Superior temporal gyrus (tissue), 1 donor: ENCODE measurements around the gene GPR183.
A peak's percentile ranks its signal among the peaks of the same experiment; 100 is the strongest.

Source experiments
- DNase-seq: peaks from one replicate; pipeline ENCODE4 v3.0.0-alpha.2; 2016; ENCODE audit errors: extremely low spot score

GPR183 gene

DNA sequence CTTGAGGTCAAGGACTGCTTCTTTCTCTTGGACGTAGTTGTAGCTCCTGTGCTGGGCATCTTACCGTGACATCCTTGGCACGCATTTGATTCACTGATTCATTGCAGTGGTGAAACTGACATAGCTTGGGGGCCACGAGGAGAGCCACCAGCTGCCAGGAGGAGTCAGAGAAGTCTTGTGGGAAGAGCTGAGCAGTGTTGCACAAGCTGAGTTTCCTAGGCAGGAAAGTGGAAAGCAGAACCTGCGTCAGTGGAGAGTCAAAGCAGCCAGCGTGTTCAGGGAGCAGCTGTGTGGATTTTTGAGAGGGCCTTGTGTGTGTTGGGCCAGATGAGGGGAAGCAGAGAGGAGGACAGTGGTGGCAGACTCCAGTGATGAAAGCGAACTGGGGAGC, 5.3 kb upstream of the GPR183 start:
- peak; percentile 65 for DNase-seq

DNA sequence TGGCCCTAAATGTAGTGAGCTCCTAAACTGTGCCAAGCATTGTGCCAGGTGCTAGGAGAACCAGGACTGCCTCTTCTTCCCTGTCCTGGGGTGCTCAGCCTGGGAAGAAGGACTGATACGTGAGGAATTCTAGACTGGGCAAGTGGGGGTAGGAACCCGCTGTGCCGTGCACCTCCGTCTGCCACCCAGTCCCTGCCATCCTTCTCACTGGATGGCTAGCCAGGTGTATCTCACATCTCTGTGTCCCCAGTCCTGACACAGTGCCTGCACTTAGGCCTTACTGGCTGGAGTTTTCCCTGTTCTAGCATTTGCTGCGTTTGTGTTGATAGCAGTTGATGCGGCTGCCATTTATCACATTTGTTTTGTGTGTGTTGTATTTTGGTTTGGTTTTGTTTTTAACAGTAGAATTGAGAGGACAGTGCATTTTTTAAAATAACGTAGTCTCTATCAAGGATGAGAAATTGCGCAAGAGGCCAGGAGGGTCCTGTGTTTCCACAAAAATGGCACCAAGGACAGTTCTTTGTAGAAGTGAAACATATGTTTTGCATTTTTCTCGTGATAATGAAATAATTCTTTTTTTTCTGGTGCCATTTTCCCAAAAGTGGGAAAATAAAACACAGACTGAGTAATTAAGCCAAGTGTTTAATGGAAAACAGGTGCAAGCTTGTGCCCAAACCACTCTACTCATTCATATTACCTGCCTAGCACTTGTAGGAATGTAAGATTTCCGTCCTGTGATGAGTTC, 4.7 kb upstream of the GPR183 start:
- no peak for DNase-seq

DNA sequence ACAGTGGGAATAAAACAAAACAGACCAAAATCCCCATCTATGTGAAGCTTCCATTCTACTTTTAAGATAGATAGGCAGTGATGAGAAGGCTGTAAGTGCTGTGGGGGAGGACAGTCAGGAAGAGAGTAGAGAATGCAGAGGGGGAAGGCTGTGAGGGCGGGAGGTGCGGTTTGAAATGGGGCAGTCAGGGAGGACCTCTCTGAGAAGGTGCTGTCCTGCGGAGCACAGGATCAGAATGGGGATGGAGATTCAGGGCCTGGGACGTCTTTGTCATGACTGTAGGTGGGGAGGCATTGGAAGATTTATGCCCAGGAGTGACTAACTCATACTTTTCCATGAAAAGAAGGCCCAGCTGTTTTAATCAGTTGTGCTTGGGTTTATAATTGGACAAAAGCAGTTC, 3.9 kb upstream of the GPR183 start:
- no peak for DNase-seq

DNA sequence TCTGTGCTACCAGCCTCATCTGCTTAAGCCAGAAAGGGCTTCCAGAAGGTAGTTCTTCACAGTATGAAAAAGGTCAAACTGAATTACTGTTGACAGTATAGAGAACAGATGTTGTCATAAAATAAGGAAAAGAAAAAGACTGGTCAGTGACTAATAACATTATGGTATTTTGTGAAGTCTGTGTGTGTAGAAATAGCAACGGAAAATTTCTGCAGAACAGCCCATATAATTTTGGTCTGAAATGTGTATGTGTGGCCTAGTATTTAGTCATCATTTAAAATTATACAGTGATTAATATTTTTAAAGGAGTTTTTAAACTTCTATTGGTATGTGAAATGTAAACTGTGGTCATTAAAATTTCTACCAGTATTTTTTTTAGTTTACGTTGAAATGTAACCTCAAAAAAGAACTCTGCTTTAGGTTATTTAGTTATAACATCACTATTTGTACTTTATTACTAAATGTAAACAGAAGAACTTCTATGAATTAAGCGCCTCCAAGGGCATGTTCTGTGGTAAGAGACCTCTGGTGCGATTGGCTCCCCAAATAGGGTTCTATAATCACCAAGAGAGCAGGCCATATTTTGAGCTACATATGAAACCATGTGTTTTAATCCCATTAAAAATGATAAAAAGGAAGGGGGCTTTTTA, 3.3 kb upstream of the GPR183 start:
- no peak for DNase-seq

DNA sequence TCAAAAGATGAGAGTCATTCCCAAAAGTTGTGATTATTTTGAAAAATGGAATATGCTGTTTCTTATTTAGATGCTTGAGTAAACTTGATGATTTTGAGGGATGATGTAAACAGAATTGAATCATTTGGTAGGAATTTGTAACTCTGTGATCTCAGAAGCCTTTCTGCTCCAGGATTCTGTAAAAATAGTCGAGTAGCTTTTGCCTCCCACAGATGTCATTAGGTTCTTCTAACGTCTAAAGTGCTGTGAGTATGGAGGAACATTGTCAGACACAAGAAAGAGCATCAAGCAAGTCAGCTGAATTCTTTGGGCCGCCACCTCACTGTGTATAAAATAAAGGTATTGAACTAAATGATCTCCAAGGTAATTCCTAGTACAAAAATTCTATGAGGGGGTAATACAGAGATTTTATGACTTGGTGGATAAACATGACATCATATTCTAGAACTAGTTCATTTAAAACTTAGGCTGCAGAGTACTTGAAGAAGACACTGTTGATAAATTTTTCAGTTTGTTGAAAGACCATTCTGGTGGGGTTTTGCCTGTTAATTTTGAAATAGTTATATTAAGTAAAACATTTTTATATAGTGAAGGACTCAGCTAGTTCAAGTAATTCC, 1.4 kb upstream of the GPR183 start:
- no peak for DNase-seq

DNA sequence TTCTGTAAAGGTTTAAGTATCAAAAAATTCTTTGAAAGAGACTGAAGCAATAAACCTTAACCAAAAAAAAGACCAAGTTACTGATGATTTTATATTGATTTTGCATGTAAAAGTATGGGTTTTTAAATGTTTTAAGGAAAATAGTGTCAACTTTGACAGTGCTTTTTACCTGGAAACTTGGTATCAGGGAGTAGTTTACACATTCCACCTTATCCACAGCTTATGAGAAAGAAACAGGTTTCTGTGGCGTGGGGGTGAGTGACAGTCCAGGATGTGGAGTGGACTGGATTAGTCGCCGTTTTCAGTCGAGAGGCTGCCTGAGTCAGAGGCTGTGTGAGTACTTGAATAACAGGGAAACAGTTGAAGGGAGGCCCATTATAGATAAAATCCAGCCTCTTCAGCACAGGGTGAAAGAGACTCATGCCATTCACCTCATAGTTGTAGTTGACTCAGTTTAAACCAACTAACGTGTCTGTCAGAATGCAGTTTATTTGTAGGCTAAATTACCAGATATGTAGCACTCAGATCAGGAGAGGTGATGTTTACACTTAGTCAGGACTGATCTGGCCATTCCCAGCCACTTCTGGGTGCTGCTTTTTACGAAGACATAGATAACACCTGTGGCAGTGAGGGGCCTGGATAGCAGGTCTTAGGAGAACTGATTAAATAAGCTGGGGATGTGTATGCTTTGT, 595 bp upstream of the GPR183 start:
- DNase-seq = no peak

DNA sequence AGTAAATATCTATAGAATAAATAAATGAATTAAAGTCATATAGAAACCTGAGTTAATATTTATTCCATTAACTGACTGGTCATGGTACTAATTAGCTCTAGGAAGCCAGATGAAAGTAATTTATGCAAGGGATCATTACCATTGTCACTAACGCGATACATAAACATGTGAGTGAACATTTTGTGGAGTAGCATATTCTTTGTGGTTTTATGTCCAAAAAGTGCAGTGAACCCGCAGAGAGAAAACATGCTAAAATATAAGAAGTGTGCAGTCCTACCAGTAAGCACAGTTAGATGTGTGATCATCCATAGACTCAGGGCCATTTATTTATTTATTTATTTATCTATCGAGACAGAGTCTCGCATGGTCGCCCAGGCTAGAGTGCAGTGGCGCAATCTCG, 1.6 kb downstream of the GPR183 start:
- no peak for DNase-seq

DNA sequence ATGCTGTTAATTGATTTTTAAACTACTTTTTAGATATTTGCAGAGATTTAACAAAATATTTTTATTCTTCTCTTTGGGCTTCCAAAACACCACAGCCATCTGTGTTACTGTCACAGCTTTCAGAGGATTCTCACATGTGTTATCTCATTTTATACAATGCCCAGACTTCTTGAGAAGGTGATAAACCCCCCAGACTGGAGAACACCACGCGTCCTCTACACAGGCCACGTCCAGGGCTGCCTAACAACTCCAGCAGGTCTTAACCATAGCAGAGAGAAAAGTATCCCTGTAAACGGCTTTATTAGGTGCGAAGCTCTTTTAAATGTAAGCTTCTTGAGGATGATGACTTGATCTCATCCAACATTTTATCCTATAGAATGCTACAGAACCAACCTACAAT, 2.0 kb downstream of the GPR183 start:
- DNase-seq = no peak

DNA sequence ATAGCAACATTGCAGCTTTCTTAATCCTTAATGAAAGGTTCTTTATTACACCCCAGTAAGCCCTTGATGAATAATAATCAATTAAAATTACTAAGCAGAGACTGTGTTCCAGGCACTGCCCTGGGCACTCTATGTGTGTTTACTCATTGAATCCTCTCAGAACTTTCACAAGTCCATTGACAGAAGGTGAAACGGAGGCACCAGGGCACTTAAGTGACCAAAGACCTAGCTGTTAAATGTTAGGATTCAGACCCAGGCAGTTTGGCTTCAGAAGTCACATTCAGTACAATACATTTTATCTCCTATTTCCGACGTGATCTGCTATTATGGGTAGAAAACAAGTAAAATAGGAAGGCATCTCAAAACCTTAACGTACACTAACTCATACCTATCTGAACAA, 2.7 kb downstream of the GPR183 start:
- no peak for DNase-seq

DNA sequence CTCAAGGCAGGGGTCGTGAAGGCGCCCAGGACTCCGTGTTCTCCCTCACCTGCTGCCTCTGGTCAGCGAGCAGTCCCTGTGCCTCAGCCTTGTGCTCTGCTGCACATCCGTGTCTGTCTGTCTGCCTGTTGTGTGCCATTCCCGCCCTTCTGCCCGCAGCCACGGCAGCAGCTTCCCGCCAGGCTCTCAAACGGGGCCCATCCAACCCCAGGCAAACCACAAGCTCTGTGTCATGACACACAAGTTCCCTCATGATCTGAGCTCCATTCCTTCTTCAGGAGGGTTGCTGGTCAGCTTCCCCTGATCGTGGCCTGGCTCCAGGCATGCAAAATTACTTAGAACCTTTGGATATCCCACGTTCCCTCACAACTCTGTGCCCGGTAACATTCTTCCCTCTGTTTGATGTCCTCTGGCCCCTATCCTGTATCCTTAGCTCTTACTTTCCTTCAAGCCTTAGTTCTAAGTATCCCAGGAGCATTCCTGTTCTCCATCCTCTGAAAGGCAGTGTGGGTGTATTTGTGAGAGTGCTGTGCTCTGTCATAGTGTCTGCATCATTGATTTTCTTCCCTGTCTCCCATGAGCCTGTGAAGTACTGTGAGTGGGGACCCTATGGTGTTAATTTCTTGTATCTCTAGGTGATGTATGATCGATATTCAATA, 3.2 kb downstream of the GPR183 start:
- no peak for DNase-seq

DNA sequence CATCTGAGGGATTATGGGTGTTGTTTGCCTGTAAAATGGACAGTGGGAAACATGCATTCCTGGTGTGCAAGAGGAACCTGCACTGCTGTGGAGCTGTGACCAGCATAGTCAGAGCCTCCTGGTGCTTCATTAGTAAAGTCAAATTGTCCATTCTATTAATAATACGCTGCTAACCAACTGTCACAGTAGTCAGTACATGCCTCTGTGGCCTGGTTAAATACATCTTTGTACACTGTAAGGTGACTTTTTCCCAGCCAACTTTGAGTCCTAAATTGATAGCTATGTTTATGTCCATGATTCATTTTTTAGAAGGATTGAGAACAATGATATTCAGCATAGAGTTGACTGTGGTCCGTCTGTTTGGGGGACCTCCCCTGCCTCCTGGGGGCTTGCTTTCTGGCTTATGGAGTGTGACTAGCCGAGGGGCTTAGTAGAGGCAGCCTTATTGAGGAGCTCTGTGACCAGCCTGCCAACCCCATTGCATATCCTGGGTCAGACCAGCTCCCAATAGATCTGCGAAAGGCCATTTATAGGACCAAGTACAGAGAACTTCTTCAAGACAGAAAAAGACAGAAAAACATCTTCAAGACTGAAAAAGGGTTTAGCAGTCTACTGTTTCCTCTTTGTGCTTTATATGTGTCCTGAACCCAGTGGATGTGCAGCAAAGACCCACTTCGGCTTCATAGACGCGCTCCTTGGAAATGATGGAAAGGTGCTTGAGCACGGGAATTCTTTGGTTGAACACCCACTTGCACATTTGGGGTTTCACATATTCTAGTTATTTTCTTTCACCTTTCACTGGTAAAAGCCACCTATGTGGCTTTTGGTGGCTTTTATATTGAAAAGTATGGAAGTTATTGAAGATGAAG, 4.3 kb downstream of the GPR183 start:
- no peak for DNase-seq

DNA sequence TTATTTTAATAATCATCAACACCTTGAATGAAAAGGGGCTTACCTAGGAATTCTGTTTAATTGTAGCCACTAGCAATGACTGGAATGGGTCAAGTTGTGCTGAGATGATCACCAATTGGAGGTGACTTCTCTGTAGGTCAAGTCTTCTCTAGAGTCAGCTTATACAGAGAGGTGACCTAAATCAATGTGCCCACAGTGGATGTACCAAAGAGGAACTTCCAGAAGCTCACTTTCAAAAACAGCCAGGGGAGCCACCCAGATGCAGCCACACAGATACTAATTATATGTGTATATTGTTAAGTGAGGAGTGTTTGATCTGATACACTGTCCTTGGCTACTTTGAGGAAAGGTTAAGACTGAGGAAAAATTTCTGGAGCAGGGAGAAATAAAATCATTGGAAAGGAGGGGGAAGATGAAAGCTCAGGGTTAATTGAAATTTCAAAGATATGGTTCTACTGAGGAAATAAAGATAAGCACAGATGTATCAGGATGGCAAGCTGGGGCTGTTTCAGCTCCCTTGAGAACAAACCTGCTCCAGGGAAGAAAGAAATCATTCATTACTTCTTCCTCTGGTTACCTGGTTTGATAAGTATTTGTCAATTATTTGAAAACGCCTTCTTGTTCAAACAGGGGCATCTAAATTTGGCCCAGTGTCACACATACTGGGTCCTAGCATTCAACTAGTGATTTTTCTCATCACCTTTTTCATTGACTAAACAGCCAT, 5.1 kb downstream of the GPR183 start:
- DNase-seq = no peak

DNA sequence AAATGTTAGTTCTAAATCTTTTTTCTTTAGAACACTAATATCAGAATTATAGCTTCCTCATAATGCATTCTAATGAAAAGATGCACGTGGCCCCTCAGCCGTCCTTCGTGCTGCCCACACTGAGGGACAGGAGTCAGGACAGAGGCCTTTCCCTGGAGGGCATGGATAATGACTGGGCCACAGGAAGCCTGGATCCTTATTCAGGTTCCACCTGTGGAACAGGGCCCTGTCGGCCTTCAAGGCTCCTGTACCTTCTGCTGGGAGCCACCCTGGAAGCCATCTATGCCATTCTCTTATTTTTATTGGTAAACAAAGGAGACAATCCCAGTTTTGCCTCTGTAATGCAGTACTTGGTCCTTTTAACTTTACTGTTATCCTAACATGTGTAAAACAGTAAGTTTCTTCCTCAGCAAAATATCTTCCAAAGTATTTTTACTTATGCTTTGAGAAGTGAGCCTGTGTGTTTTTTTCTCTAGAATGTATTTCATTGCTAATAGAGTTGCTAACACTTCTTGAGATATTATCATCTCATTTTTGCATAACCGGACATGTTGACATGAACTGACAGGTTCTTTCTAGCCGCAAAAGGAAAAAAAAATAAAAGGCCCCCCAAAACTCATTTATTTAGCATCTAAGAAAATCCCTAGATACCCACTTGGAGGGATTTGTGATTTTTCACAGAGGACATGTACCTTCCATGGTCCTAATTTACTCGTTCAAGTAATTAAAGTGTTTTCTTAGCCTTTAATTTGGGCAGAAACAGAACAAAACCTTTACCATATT, 6.0 kb downstream of the GPR183 start:
- no peak for DNase-seq

DNA sequence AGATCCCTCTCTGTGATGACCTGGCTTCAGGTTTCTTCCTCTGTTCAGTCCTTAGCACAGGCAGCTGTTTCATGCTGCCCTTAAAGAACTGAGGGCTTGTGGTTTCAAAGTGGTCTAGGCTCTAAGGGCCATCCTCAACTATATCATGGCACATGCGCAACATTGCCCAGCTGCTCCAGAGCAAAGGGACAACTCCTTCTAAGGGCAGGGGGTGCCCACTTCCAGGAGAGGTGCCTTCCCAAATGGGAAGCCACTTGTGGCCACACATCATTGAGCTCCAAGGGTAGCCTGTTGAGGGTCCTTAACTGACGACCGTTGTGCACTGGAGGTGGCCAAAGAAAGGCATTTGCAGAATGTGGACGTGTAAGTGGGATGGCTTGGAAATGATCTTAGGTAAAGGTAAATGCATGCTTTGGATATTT, 7.3 kb downstream of the GPR183 start:
- no peak for DNase-seq

DNA sequence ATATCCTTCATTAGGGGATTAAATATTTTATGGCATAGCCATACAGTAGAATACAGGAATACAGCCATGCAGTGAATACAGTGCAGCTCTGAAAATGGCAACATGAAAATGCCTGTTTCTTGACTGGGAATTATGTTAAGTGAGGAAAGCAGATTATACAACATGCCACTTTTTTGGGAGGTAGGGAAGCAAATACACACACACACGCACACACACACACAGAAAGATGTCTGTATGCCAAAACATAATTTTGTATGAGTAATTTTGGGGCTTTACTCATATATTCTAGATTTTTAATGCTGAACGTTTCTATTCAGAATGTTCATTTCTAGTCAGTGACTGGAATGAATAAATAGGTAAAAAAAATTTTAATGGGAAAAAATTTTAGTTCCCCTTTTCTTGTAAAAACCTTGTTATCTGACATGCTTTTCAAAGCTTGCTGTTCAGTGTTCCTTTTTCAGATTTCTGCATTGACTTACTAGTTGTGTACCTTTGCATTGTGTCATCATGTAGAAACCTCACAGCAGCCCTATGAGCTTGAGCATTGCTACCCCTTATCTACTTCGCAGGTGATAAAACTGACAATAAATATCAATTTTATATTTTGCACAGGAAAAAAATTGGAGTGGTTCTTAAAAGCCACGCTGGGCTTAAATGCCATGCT, 7.8 kb downstream of the GPR183 start:
- DNase-seq = no peak

DNA sequence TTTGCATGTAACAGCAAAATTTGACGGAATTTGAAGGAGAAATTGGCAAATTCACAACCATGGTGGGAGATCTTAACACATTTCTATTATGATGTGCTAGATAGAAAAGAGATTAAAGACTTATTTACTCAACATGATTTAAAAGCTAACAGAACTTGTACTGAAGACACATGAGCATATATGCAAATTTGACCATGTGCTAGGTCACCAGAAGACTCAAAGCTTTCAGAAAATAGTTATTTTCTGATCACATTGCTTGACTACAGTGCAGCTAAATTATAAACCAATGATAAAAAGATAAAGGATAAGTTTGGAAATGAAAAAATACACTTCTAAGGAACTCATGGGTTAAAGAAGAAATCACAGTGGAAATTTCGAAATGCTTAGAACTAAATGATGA, 9.1 kb downstream of the GPR183 start:
- no peak for DNase-seq

DNA sequence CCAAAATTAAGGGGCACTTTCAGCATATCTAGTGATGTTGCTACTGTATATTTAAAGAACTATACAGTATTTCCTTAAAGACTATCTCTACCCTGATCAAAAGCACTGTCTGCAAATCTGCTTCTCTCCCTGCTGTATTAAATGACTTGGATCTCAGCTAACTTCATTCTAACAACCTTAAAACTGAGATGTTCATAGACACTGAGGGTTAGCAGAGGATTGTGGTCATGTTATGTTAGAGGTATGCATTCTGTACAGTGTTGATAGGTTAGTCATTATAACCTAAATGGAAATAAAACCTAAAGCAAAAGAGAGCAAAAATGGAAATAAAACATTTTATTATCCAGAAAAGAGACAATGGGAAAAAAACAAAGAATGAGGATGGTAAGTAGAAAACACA, 9.9 kb downstream of the GPR183 start:
- no peak for DNase-seq

DNA sequence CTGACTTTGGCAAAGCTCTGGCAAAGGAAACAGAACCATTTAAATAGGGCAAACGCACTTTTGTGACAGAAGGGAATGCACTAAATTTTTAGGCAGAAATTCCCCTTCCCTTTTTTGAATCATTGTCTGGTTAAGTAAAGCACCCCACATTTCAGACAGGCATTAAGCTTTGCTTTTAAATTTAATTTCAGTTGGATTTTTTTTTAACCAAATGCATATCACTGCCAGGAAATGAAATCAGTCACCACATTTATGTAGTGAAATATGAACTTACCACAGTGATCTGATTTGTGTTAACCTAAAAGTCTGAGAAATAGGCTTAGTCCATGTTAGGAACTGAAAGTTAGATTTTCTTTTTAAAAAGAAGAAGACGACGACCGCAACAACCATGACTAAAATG, 10.8 kb downstream of the GPR183 start:
- no peak for DNase-seq
